ENCODE measurements around the gene RAB4B.

The RAB4B gene

GRCh38 chr19:40754611-40755247 is 23.3 kb upstream of the RAB4B start:
- TF ChIP-seq, protein P1, sequence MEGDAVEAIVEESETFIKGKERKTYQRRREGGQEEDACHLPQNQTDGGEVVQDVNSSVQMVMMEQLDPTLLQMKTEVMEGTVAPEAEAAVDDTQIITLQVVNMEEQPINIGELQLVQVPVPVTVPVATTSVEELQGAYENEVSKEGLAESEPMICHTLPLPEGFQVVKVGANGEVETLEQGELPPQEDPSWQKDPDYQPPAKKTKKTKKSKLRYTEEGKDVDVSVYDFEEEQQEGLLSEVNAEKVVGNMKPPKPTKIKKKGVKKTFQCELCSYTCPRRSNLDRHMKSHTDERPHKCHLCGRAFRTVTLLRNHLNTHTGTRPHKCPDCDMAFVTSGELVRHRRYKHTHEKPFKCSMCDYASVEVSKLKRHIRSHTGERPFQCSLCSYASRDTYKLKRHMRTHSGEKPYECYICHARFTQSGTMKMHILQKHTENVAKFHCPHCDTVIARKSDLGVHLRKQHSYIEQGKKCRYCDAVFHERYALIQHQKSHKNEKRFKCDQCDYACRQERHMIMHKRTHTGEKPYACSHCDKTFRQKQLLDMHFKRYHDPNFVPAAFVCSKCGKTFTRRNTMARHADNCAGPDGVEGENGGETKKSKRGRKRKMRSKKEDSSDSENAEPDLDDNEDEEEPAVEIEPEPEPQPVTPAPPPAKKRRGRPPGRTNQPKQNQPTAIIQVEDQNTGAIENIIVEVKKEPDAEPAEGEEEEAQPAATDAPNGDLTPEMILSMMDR (conservative IDR thresholded peaks at IDR 0.05), result no peak
- H3K27ac ChIP-seq, result peak overlapping the region; percentile 5; the same call in 1 of the 2 replicates

GRCh38 chr19:40755248-40755624 is 22.8 kb upstream of the RAB4B start:
- TF ChIP-seq, protein P1 (conservative IDR thresholded peaks at IDR 0.05), result no peak
- H3K27ac ChIP-seq, result no peak overlapping the region

GRCh38 chr19:40755791-40756190 is 22.3 kb upstream of the RAB4B start:
- H3K27ac ChIP-seq, result no peak overlapping the region
- TF ChIP-seq, protein P1 (conservative IDR thresholded peaks at IDR 0.05), result no peak

GRCh38 chr19:40756502-40757110 is 21.4 kb upstream of the RAB4B start:
- TF ChIP-seq, protein P1 (conservative IDR thresholded peaks at IDR 0.05), result no peak
- H3K27ac ChIP-seq, result no peak overlapping the region

GRCh38 chr19:40758491-40758890 is 19.6 kb upstream of the RAB4B start:
- H3K27ac ChIP-seq, result no peak overlapping the region
- TF ChIP-seq, protein P1 (conservative IDR thresholded peaks at IDR 0.05), result no peak

DNA sequence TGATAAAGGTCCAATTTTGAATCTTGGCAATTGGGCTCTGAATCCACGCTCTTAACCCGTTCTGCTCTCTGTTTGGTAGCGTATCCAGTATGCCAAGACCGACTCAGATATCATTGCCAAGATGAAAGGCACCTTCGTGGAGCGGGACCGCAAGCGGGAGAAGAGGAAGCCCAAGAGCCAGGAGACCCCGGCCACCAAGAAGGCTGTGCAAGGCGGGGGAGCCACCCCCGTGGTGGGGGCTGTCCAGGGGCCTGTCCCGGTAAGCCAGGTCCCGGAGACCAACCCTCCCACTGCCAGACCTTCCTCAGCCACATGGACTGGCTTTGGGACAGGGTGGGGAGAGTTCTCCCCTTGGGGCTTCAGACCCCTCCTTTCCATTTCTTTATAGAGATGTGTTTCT is 18.7 kb upstream of the RAB4B start:
- no peak overlapping the region for H3K27ac ChIP-seq
- TF ChIP-seq, protein P1 (conservative IDR thresholded peaks at IDR 0.05), result no peak

DNA sequence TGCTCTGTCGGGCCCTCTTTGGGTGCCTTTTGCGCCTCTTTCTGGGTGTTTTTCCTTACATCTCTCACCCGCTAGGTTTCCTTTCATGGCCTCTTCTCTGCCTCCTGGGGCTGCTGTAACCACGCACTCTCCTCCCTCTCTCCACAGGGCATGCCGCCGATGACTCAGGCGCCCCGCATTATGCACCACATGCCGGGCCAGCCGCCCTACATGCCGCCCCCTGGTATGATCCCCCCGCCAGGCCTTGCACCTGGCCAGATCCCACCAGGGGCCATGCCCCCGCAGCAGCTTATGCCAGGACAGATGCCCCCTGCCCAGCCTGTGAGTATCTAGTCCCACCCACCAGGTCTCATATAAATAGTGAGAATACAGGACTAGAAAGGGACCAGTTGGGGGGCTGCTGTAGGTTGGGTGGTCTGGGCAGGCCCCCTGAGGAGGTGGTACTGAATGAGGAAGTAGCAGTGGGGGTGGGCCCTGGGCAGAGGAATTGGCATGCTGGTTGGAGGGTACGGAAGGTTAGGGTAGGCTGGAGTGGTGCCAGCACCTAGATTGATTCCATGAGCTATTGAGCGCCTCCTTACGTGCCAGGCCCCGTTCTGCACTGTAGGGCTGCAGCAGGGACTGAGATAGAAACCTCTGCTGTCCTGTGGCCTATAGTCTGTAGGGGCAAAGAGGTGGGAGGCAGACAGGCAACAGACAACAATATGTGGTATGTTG is 15.1 kb upstream of the RAB4B start:
- H3K27ac ChIP-seq, result no peak overlapping the region
- TF ChIP-seq, protein P1 (conservative IDR thresholded peaks at IDR 0.05), result no peak
